Measurements from ENCODE around the gene SOCS7.

DNA sequence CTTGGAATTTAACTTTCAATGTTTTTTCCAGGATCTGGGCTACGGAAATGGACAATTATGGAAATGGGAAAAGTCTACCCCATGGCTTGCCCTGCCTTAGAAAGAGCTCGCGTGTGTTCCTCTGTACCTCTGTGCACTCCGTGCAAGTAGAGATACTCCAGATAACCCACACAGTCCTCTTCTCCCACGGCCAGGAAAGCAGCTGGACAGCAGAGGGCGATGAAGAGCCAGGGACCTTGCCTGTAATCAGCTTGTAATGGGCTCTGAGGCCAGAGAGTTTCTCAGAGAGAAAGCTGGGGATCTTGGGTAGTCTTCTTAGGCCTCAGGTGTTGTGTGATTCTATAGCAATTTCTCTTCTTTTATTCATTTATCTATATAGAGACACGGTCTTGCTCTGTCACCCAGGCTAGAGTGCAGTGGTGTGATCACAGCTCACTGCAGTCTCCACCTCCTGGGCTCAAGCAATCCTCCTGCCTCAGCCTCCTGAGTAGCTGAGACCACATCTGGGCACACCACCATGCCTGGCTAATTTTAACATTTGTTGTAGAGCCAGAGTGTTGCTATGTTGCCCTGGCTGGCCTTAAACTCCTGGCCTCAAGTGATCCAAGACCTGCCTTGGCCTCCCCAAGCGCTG lies 2.4 kb upstream of the SOCS7 start:
- TF ChIP-seq, protein P1, sequence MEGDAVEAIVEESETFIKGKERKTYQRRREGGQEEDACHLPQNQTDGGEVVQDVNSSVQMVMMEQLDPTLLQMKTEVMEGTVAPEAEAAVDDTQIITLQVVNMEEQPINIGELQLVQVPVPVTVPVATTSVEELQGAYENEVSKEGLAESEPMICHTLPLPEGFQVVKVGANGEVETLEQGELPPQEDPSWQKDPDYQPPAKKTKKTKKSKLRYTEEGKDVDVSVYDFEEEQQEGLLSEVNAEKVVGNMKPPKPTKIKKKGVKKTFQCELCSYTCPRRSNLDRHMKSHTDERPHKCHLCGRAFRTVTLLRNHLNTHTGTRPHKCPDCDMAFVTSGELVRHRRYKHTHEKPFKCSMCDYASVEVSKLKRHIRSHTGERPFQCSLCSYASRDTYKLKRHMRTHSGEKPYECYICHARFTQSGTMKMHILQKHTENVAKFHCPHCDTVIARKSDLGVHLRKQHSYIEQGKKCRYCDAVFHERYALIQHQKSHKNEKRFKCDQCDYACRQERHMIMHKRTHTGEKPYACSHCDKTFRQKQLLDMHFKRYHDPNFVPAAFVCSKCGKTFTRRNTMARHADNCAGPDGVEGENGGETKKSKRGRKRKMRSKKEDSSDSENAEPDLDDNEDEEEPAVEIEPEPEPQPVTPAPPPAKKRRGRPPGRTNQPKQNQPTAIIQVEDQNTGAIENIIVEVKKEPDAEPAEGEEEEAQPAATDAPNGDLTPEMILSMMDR (IDR thresholded peaks at IDR 0.05; ENCODE audit: low read length): peak; percentile 88
- TF ChIP-seq EZH2 (optimal IDR thresholded peaks at IDR 0.05; ENCODE audit: low read depth, low read length) (no peak), EZH2phosphoT487 (IDR thresholded peaks at IDR 0.05; ENCODE audit: low read length) (no peak)
